ENCODE measurements around the gene CDH11.

DNA sequence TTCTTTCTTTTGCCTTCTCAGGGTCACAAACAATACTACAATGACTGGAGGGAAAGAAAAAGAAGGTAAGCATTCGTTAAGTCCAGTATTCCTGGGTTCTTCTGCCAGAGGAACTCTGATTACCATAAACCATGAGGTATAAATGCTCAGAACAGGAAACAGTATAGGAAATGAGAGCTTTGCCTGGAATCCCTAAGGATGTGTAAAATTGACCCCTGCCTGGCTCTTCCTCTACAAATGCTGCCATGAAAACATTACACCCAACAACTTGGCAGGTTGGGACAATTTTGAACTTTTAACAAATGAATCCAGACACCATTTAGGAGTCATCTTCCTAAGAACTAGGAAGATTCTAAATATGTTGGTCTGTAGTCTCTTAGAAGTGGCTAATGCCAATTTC is 173.8 kb downstream of the CDH11 start:
- TF ChIP-seq, protein P1, sequence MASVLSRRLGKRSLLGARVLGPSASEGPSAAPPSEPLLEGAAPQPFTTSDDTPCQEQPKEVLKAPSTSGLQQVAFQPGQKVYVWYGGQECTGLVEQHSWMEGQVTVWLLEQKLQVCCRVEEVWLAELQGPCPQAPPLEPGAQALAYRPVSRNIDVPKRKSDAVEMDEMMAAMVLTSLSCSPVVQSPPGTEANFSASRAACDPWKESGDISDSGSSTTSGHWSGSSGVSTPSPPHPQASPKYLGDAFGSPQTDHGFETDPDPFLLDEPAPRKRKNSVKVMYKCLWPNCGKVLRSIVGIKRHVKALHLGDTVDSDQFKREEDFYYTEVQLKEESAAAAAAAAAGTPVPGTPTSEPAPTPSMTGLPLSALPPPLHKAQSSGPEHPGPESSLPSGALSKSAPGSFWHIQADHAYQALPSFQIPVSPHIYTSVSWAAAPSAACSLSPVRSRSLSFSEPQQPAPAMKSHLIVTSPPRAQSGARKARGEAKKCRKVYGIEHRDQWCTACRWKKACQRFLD (CRISPR knock-in tag; IDR thresholded peaks at IDR 0.05): no peak
- TF ChIP-seq XRCC3 (IDR thresholded peaks at IDR 0.05) (no peak), ATF4 (CRISPR knock-in tag; IDR thresholded peaks at IDR 0.05) (no peak), CREB3 (tag; conservative IDR thresholded peaks at IDR 0.05; ENCODE audit: low read depth) (no peak), SRSF3 (IDR thresholded peaks at IDR 0.05; ENCODE audit: insufficient read depth, low read length) (no peak)

Measured in K562 (cell line).